Fibroblast of pulmonary artery (primary cell): ENCODE measurements around the gene TNFRSF12A.

Experiments used
- DNase-seq: peaks from one replicate; pipeline ENCODE4 v3.0.0-alpha.2; 2010; ENCODE audit warnings: low read depth
- H3K4me3 ChIP-seq: replicated peaks from 2 replicates; pipeline ENCODE4 v1.5.1; 2011; ENCODE audit warnings: low read depth, mild to moderate bottlenecking, control low read depth, low read length, moderate library complexity
- TF ChIP-seq, protein P1 (sequence below): IDR thresholded peaks from 2 replicates; pipeline ENCODE4 v1.5.1; 2011; ENCODE audit warnings: mild to moderate bottlenecking, control low read depth, low read length, inconsistent platforms; ENCODE audit errors: missing control alignments

The TNFRSF12A gene

GRCh38 chr16:3021449-3022207, 1.5 kb downstream of the TNFRSF12A start:
- TF ChIP-seq, protein P1, sequence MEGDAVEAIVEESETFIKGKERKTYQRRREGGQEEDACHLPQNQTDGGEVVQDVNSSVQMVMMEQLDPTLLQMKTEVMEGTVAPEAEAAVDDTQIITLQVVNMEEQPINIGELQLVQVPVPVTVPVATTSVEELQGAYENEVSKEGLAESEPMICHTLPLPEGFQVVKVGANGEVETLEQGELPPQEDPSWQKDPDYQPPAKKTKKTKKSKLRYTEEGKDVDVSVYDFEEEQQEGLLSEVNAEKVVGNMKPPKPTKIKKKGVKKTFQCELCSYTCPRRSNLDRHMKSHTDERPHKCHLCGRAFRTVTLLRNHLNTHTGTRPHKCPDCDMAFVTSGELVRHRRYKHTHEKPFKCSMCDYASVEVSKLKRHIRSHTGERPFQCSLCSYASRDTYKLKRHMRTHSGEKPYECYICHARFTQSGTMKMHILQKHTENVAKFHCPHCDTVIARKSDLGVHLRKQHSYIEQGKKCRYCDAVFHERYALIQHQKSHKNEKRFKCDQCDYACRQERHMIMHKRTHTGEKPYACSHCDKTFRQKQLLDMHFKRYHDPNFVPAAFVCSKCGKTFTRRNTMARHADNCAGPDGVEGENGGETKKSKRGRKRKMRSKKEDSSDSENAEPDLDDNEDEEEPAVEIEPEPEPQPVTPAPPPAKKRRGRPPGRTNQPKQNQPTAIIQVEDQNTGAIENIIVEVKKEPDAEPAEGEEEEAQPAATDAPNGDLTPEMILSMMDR, result peak; percentile 20
- peak; percentile 76 for DNase-seq

DNA sequence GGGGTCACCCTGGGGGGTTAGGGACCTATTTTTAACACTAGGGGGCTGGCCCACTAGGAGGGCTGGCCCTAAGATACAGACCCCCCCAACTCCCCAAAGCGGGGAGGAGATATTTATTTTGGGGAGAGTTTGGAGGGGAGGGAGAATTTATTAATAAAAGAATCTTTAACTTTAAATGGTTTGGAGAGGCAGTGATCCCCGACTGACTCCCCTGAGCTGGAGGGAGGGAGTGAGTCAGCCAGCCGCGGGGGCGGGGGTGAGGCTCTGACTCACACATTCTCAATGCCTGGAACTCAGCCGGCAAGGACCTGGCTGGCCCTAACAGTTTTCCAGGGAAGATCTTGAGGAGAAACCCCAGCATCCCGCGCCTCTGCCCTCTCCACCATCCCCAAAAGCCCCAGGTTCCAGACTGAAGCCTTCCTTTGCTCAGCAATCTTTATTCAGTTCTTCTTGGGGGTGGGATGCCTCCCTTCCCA, 2.1 kb downstream of the TNFRSF12A start:
- peak; percentile 95 for DNase-seq
- TF ChIP-seq, protein P1, result no peak
- H3K4me3 ChIP-seq, result peak overlapping the region; percentile 80

More at GRCh38 chr16:3021449-3022207, 1.5 kb downstream of the TNFRSF12A start:
- H3K4me3 ChIP-seq, result peak overlapping the region; percentile 80

DNA sequence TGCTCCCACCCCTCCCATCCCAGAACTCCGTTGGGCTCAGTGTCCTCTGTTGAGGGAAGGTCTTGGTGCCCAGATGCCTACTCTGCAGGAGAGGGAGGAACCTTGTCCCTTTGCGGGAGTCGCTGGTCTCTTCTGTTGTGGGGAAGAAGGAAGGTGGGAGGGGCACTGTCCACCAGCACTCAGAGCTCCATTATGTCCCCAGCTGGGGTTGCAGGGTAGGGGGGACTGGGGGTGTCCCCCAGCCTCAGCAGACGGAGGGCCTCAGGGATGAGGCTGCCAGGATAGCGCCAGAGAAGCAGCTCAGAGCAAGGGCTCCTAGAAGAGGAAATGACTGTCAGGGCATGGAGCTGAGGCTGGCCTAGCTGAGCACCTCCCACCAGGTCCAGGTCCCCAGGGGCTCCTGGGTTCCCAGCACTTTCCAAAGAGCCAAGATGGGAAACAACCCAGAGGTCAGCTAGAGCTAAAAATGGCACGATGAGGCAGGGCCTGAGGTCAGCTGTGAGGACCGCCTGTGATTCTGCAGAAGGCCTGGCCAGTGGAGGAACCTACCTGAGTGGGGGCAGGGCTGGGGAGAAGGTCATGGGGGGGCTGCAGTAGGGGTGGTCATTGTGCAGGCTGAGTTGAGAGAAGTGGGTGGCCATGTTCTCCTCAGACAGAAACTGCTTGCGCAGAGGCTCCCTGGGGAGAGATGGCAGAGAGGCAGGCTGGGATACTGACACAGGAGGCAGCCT, 2.7 kb downstream of the TNFRSF12A start:
- peak overlapping the region; percentile 80 for H3K4me3 ChIP-seq
- TF ChIP-seq, protein P1, result no peak
- DNase-seq, result peak; percentile 40

- TF ChIP-seq, protein P1, result no peak
- DNase-seq, result peak; percentile 44
- H3K4me3 ChIP-seq, result peak overlapping the region; percentile 80
Measured at GRCh38 chr16:3023415-3023668, 3.2 kb downstream of the TNFRSF12A start.

- DNase-seq, result peak; percentile 99
- peak within 1 kb of the TSS; percentile 80 for H3K4me3 ChIP-seq
- TF ChIP-seq, protein P1, result no peak
Measured at GRCh38 chr16:3023669-3024478, 3.7 kb downstream of the TNFRSF12A start, which contains the start of the genes HCFC1R1 and THOC6. Gene HCFC1R1 (minus strand): TSS chr16:3023942. CDS start chr16:3023941, 1 bp downstream. Gene THOC6 (plus strand): TSS chr16:3024035. CDS start chr16:3024327, 292 bp downstream.
